GM13977 (cell line): ENCODE measurements around the gene RNU1-1.
A peak's percentile ranks its signal among the peaks of the same experiment; 100 is the strongest.
"Not testable (repeated sequence)": the region's sequence is repeated elsewhere in the genome, so short reads cannot be mapped to it uniquely, and the experiment has no call there.

ENCODE experiments used
- DNase-seq: peaks from one replicate; pipeline ENCODE4 v3.0.0; 2012; ENCODE audit warnings: low spot score
- CTCF ChIP-seq: IDR thresholded peaks from 2 replicates; pipeline ENCODE4 v1.5.1; 2012; ENCODE audit warnings: mild to moderate bottlenecking, control low read depth; ENCODE audit not compliant: insufficient read depth; ENCODE audit errors: extremely low read depth, missing control alignments
- in situ Hi-C: fragments of 300-500 bp; cut with MboI; formaldehyde crosslinking; loops from one replicate; pipeline ENCODE4 v1.12.0; 2022; ENCODE audit warnings: low sequenced_read_pairs, low pct_unique_long_range_greater_than_20kb, mixed read lengths, inconsistent platforms; ENCODE audit not compliant: unreplicated experiment

RNU1-1 gene

GRCh38 chr1:16474891-16475290, 39.2 kb downstream of the RNU1-1 start:
- DNase-seq, in situ Hi-C loops: not testable (repeated sequence)
- peak; percentile 19 for TF ChIP-seq CTCF

GRCh38 chr1:16474166-16474800, 39.8 kb downstream of the RNU1-1 start:
- in situ Hi-C loops, result no loop called here
- no peak for TF ChIP-seq CTCF

GRCh38 chr1:16468558-16468957, 45.5 kb downstream of the RNU1-1 start:
- in situ Hi-C loops, result loop anchor here (10.0 kb wide), 1 partner anchor 136 kb away; no protein-coding TSS in a partner anchor
- TF ChIP-seq CTCF, result no peak
- DNase-seq, result no peak

More at GRCh38 chr1:16474166-16474800, 39.8 kb downstream of the RNU1-1 start:
- DNase-seq, result no peak

GRCh38 chr1:16464917-16465625, 49.0 kb downstream of the RNU1-1 start:
- in situ Hi-C loops, result loop anchor here (10.0 kb wide), 1 partner anchor 140 kb away; no protein-coding TSS in a partner anchor
- DNase-seq, result no peak
- TF ChIP-seq CTCF, result no peak
